OCI-LY1 (cell line): ENCODE data around the gene FRMD4A.

ENCODE experiments used
- CTCF ChIP-seq: fragments of 200-600 bp; sonication (generic), shearing (Covaris generic); IDR thresholded peaks from 2 replicates; pipeline ENCODE4 v1.5.1; 2017; ENCODE audit warnings: mild to moderate bottlenecking, antibody characterized with exemption, low read length, moderate library complexity, mixed read lengths
- EZH2 ChIP-seq: fragments of 200-600 bp; sonication (generic), shearing (Covaris generic); IDR thresholded peaks from 2 replicates; pipeline ENCODE4 v1.8.0; 2017; ENCODE audit warnings: borderline replicate concordance, mixed run types, mild to moderate bottlenecking, antibody characterized with exemption, low read length, moderate library complexity, mixed read lengths

GRCh38 chr10:13681095-13681494 lies 649.6 kb downstream of the FRMD4A start:
- TF ChIP-seq CTCF (no peak), EZH2 (no peak)
